HG02981 (cell line): ENCODE measurements around the gene CUBN.

Experiments
- ATAC-seq: cut with Tn5 transposase; IDR thresholded peaks from one replicate; pipeline ENCODE4 v1.9.1; 2021; ENCODE audit warnings: mild to moderate bottlenecking, moderate library complexity; ENCODE audit not compliant: unreplicated experiment

Gene CUBN

GRCh38 chr10:16927546-16927945 lies 202.1 kb downstream of the CUBN start:
- ATAC-seq, result no peak

GRCh38 chr10:16923726-16924125 lies 205.9 kb downstream of the CUBN start:
- no peak for ATAC-seq

GRCh38 chr10:16923309-16923708 lies 206.3 kb downstream of the CUBN start:
- no peak for ATAC-seq

- ATAC-seq, result no peak
Observed at GRCh38 chr10:16919121-16919982, 210.3 kb downstream of the CUBN start.

- ATAC-seq, result no peak
Observed at GRCh38 chr10:16916496-16916895, 213.1 kb downstream of the CUBN start.

- ATAC-seq, result no peak
Observed at GRCh38 chr10:16915300-16915699, 214.3 kb downstream of the CUBN start.

- ATAC-seq, result no peak
Observed at GRCh38 chr10:16913266-16913665, 216.3 kb downstream of the CUBN start.

GRCh38 chr10:16910793-16911164 lies 218.8 kb downstream of the CUBN start:
- no peak for ATAC-seq

- no peak for ATAC-seq
Observed at GRCh38 chr10:16909961-16910792, 219.4 kb downstream of the CUBN start.

GRCh38 chr10:16909271-16909767 lies 220.3 kb downstream of the CUBN start:
- no peak for ATAC-seq

GRCh38 chr10:16907687-16908086 lies 221.9 kb downstream of the CUBN start:
- no peak for ATAC-seq

- ATAC-seq, result no peak
Observed at GRCh38 chr10:16905320-16905719, 224.3 kb downstream of the CUBN start.

- ATAC-seq, result no peak
Observed at GRCh38 chr10:16904639-16905061, 225.0 kb downstream of the CUBN start.

GRCh38 chr10:16904049-16904448 lies 225.6 kb downstream of the CUBN start:
- no peak for ATAC-seq

- no peak for ATAC-seq
Observed at GRCh38 chr10:16902606-16903005, 227.0 kb downstream of the CUBN start.

- ATAC-seq, result no peak
Observed at GRCh38 chr10:16901106-16901505, 228.5 kb downstream of the CUBN start.

GRCh38 chr10:16896993-16897392 lies 232.6 kb downstream of the CUBN start:
- no peak for ATAC-seq

- no peak for ATAC-seq
Observed at GRCh38 chr10:16894821-16895220, 234.8 kb downstream of the CUBN start.

GRCh38 chr10:16893664-16894063 lies 235.9 kb downstream of the CUBN start:
- no peak for ATAC-seq

GRCh38 chr10:16891375-16892313 lies 238.0 kb downstream of the CUBN start:
- ATAC-seq, result no peak

GRCh38 chr10:16890691-16891090 lies 238.9 kb downstream of the CUBN start:
- no peak for ATAC-seq
